ENCODE data around the gene NTMT1.

DNA sequence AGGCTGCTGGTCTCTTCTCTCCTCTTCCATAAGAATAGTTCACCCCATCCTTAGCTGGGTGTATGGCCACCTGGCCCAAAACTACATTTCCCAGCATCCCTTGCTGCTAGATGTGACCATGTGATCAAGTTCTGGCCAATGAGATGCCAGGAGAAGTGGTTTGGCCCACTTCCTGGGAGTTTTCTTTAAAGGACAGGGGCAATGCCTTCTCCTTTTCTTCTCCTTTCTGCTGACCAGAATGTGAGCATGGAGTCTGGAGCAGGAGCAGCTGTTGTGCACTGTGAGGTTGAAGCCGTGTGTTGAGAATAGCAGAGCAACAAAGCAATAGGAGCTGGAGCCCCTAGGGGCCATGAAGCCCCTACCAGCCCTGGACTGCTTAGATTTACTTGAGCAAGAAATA, 41.8 kb upstream of the NTMT1 start:
- TF ChIP-seq, protein P1, sequence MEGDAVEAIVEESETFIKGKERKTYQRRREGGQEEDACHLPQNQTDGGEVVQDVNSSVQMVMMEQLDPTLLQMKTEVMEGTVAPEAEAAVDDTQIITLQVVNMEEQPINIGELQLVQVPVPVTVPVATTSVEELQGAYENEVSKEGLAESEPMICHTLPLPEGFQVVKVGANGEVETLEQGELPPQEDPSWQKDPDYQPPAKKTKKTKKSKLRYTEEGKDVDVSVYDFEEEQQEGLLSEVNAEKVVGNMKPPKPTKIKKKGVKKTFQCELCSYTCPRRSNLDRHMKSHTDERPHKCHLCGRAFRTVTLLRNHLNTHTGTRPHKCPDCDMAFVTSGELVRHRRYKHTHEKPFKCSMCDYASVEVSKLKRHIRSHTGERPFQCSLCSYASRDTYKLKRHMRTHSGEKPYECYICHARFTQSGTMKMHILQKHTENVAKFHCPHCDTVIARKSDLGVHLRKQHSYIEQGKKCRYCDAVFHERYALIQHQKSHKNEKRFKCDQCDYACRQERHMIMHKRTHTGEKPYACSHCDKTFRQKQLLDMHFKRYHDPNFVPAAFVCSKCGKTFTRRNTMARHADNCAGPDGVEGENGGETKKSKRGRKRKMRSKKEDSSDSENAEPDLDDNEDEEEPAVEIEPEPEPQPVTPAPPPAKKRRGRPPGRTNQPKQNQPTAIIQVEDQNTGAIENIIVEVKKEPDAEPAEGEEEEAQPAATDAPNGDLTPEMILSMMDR (IDR thresholded peaks at IDR 0.05 in 8 of 11, conservative IDR thresholded peaks at IDR 0.05 in 3 of 11) = no peak
- no peak for TF ChIP-seq POLR2A (IDR thresholded peaks at IDR 0.05)

Data from spleen (tissue), 7 donors.